Adrenal gland (tissue), 5 donors: ENCODE data around the gene FBLN1.

Experiments
- POLR2A ChIP-seq, 2 donors: fragments of 450-650 bp; IDR thresholded peaks; one replicate each; pipeline ENCODE4 v1.6.1; 2017; ENCODE audit warnings: antibody characterized with exemption in 2 of 2, mild to moderate bottlenecking in 2 of 2, moderate library complexity in 1 of 2
- TF ChIP-seq, protein P1 (sequence below), 6 experiments: fragments of 450-650 bp in 4 of 6; fragments of 200-600 bp in 2 of 6; sonication (generic) in 1 of 6; IDR thresholded peaks; 1 replicate in 5 of 6; 2 replicates in 1 of 6; pipeline versions ENCODE4 v1.5.1 to v1.8.0; 2016 to 2021; ENCODE audit warnings: antibody characterized with exemption in 6 of 6, mild to moderate bottlenecking in 2 of 6, moderate library complexity in 1 of 6
- donor health status: DM: no; HTN: no; CAD: no.

DNA sequence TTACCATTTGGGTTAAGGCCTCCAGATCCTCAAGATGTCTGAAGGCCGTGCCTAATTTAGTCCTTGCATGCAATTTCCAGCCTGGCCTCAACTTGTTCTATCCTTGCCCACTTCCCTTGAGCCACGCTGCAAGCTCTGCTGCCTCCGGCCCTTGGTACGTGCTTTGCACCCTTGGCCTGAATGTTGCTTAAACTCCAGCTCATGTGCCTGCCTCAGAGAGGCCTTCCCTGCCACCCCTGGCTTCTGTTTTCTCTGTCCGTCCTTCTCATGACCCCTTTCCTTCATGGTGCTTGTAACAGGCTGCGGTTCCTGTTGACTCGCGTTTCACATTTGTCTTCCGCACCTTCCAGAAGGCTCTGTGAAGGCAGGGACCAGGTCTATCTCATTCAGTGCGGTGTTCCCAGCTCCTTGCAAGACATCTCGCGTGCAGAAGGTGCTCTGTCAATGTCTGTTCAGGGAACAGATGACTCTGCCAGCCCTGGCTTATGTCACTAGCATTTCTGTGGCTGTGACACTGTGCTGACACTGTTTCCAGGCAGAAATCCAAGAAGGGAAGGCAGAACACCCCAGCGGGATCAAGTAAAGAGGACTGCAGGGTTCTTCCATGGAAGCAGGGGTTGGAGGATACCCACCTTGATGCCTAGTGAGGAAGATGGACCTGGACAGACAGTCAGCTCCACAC lies 61.8 kb downstream of the FBLN1 start:
- TF ChIP-seq, protein P1, sequence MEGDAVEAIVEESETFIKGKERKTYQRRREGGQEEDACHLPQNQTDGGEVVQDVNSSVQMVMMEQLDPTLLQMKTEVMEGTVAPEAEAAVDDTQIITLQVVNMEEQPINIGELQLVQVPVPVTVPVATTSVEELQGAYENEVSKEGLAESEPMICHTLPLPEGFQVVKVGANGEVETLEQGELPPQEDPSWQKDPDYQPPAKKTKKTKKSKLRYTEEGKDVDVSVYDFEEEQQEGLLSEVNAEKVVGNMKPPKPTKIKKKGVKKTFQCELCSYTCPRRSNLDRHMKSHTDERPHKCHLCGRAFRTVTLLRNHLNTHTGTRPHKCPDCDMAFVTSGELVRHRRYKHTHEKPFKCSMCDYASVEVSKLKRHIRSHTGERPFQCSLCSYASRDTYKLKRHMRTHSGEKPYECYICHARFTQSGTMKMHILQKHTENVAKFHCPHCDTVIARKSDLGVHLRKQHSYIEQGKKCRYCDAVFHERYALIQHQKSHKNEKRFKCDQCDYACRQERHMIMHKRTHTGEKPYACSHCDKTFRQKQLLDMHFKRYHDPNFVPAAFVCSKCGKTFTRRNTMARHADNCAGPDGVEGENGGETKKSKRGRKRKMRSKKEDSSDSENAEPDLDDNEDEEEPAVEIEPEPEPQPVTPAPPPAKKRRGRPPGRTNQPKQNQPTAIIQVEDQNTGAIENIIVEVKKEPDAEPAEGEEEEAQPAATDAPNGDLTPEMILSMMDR (IDR thresholded peaks at IDR 0.05): no peak
- TF ChIP-seq POLR2A (IDR thresholded peaks at IDR 0.05): no peak
